GM18511 (cell line): Measurements from ENCODE around the gene GLS2.
"Not testable (repeated sequence)": the region's sequence is repeated elsewhere in the genome, so short reads cannot be mapped to it uniquely, and the experiment has no call there.

ENCODE experiments used
- ATAC-seq: cut with Tn5 transposase; IDR thresholded peaks from one replicate; pipeline ENCODE4 v1.9.1; 2021; ENCODE audit warnings: mild to moderate bottlenecking, moderate library complexity; ENCODE audit not compliant: unreplicated experiment

Gene GLS2

GRCh38 chr12:56488041-56488955 lies at the start of gene GLS2:
TSS of gene GLS2 (minus strand) at chr12:56488161. CDS start at chr12:56488118, 43 bp downstream.
- peak; percentile 97 for ATAC-seq

- ATAC-seq = no peak
Observed at GRCh38 chr12:56537546-56537945, 49.6 kb upstream of the GLS2 start.

GRCh38 chr12:56530390-56531055 lies 42.6 kb upstream of the GLS2 start:
- no peak for ATAC-seq

- ATAC-seq = no peak
Observed at GRCh38 chr12:56529656-56530055, 41.7 kb upstream of the GLS2 start.

- ATAC-seq = no peak
Observed at GRCh38 chr12:56528846-56529245, 40.9 kb upstream of the GLS2 start.

GRCh38 chr12:56522411-56523193 lies 34.6 kb upstream of the GLS2 start:
- ATAC-seq = no peak

- ATAC-seq = no peak
Observed at GRCh38 chr12:56521590-56522371, 33.8 kb upstream of the GLS2 start, which contains the start of gene RBMS2. TSS of gene RBMS2 (plus strand) at chr12:56521820. CDS start at chr12:56522024, 204 bp downstream.

- ATAC-seq = no peak
Observed at GRCh38 chr12:56521209-56521589, 33.2 kb upstream of the GLS2 start.

GRCh38 chr12:56520506-56520905 lies 32.5 kb upstream of the GLS2 start:
- no peak for ATAC-seq

GRCh38 chr12:56520048-56520447 lies 32.1 kb upstream of the GLS2 start:
- ATAC-seq = no peak

- ATAC-seq = no peak
Observed at GRCh38 chr12:56518570-56518969, 30.6 kb upstream of the GLS2 start.

- ATAC-seq = no peak
Observed at GRCh38 chr12:56517854-56518253, 29.9 kb upstream of the GLS2 start.

GRCh38 chr12:56514014-56514318 lies 26.0 kb upstream of the GLS2 start:
- not testable (repeated sequence) for ATAC-seq

GRCh38 chr12:56510786-56511185 lies 22.8 kb upstream of the GLS2 start:
- ATAC-seq = no peak

- not testable (repeated sequence) for ATAC-seq
Observed at GRCh38 chr12:56499879-56500278, 11.9 kb upstream of the GLS2 start.

- ATAC-seq = not testable (repeated sequence)
Observed at GRCh38 chr12:56499452-56499851, 11.5 kb upstream of the GLS2 start.

GRCh38 chr12:56498126-56498902 lies 10.4 kb upstream of the GLS2 start:
- ATAC-seq = not testable (repeated sequence)

- ATAC-seq = not testable (repeated sequence)
Observed at GRCh38 chr12:56496704-56497103, 8.7 kb upstream of the GLS2 start.

- ATAC-seq = not testable (repeated sequence)
Observed at GRCh38 chr12:56494481-56494880, 6.5 kb upstream of the GLS2 start.

- not testable (repeated sequence) for ATAC-seq
Observed at GRCh38 chr12:56494106-56494415, 6.1 kb upstream of the GLS2 start.
